Lower lobe of right lung (tissue), 2 donors: ENCODE measurements around the gene ZNF697. TPM values are rescaled to one million over a fixed set of nuclear protein-coding genes. Genes with fewer than 3 reads are reported as not detected.
"Not testable (repeated sequence)": the region's sequence is repeated elsewhere in the genome, so short reads cannot be mapped to it uniquely, and the experiment has no call there.

Experiments used
- ATAC-seq, 2 donors: fragments of 200-7000 bp; cut with Tn5 transposase; one replicate each; pipeline ENCODE4 v1.9.1; 2020 to 2022; ENCODE audit warnings: mild to moderate bottlenecking in 2 of 2, moderate library complexity in 2 of 2
- DNase-seq: peaks from one replicate; pipeline ENCODE4 v3.0.0-alpha.2; 2020
- H3K27ac ChIP-seq: fragments of 200-600 bp; one replicate; pipeline ENCODE4 v1.8.0; 2022
- H3K27me3 ChIP-seq: fragments of 200-600 bp; one replicate; pipeline ENCODE4 v1.8.0; 2022; ENCODE audit warnings: low read depth
- H3K36me3 ChIP-seq: fragments of 200-600 bp; one replicate; pipeline ENCODE4 v1.8.0; 2022; ENCODE audit warnings: mild to moderate bottlenecking
- H3K4me1 ChIP-seq: fragments of 200-600 bp; one replicate; pipeline ENCODE4 v1.8.0; 2022
- H3K4me3 ChIP-seq: fragments of 200-600 bp; one replicate; pipeline ENCODE4 v1.8.0; 2022; ENCODE audit warnings: mild to moderate bottlenecking
- H3K9me3 ChIP-seq: fragments of 200-600 bp; one replicate; pipeline ENCODE4 v1.8.0; 2022
- intact Hi-C: fragments of 100-400 bp; cut with DNase I; formaldehyde crosslinking; loops from one replicate; pipeline ENCODE4 v1.11.0; 2022
- total RNA-seq: library from RNA; stranded (reverse); fragmentation: NEBNext Ultra II Directional; extraction: Animal tissue kit (Norgen Biotek cat#: 25700); gene quantifications from one replicate; pipeline ENCODE4 v1.2.1, GENCODE V29; 2021
- TF ChIP-seq, protein P1 (sequence below): fragments of 200-600 bp; IDR thresholded peaks from one replicate; pipeline ENCODE4 v1.8.0; 2022; ENCODE audit warnings: antibody characterized with exemption, mild to moderate bottlenecking
- donor health status: DM: no; HTN: yes; CAD: no; lungs with severe emphysema.

Gene ZNF697
- total RNA-seq, 1 donor from 2014 or later = 8.7 TPM

DNA sequence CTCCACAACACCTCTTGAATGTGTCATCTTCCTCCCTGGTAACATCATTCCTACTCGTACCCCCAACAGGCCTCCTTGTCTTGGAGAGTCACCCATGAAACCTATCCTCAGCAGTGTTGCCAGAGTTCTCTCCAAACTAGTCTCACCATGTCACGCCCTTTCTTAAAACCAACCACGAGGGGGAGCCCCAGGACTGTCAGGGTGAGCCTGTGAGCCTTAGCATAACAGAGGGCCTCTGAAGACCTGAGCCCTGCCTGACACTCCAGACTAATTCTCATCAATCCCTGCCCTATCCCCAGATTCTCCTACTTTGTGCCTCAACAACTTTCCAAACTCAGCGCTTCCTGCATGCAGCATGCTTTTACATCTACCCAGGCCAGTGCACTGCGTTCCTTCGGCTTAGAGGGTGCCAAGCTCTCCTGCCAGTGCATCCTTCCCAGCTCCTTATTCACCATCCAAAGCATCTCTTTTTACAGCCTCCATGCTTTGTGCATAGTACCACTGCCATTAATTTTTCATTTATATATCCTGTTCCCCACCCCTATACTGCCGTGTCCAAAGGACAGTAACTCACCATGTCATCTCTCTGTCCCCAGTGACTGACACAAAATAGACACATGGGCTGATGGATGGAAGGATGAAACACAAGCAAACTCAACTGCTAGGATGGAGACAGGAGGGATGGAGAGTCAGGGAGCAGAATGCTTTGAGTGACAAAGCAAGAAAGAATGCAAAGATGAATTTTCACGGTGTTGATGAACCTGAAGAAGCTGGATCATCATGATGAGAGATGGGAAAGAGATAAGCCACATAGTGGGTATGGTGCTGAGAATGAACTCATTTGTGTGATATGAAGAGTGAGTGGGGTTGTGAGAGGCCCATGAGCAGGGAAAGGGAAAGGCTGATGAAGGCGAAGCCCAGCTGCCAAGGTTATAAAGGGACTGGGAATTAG, 34.0 kb downstream of the ZNF697 start:
- intact Hi-C loops = no loop called here
- Histone ChIP-seq H3K4me1 (peaks cover 14% of the 10 kb centered on the region), H3K36me3 (no peaks in the 10 kb centered on the region), H3K27ac (no peak overlapping the region), H3K9me3 (no peaks in the 10 kb centered on the region), H3K4me3 (no peak overlapping the region), H3K27me3 (no peaks in the 10 kb centered on the region)
- TF ChIP-seq, protein P1, sequence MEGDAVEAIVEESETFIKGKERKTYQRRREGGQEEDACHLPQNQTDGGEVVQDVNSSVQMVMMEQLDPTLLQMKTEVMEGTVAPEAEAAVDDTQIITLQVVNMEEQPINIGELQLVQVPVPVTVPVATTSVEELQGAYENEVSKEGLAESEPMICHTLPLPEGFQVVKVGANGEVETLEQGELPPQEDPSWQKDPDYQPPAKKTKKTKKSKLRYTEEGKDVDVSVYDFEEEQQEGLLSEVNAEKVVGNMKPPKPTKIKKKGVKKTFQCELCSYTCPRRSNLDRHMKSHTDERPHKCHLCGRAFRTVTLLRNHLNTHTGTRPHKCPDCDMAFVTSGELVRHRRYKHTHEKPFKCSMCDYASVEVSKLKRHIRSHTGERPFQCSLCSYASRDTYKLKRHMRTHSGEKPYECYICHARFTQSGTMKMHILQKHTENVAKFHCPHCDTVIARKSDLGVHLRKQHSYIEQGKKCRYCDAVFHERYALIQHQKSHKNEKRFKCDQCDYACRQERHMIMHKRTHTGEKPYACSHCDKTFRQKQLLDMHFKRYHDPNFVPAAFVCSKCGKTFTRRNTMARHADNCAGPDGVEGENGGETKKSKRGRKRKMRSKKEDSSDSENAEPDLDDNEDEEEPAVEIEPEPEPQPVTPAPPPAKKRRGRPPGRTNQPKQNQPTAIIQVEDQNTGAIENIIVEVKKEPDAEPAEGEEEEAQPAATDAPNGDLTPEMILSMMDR = peak; percentile 74
- DNase-seq = peak; percentile 82
- peak; percentile 89 to 90 for ATAC-seq

DNA sequence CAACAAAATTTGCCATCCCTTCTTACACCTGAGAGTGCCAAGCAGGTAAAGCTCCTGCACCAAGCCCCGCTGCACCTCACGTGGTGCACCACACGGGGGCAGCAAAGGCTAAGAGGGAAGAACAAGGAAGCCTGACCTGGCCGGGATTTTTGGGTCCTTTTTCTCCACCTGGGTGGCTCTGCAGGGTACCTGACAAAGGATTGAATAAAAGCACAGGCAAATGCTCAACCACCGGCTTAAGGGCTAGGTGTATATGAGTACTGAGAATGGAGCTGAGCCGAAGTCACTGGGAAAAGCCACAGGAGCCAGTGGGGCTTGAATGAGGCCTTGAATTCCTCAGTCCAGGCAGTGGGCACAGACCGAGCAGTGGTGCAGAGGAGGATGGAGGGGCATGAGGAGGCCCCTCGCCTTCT, 36.4 kb downstream of the ZNF697 start:
- Histone ChIP-seq H3K27ac (no peak overlapping the region), H3K36me3 (no peaks in the 10 kb centered on the region), H3K4me3 (no peak overlapping the region), H3K4me1 (peaks cover 8% of the 10 kb centered on the region), H3K9me3 (no peaks in the 10 kb centered on the region), H3K27me3 (no peaks in the 10 kb centered on the region)
- ATAC-seq (peak; percentile 77 to 78), DNase-seq (peak; percentile 86)
- TF ChIP-seq, protein P1 = peak; percentile 91
- intact Hi-C loops = no loop called here

DNA sequence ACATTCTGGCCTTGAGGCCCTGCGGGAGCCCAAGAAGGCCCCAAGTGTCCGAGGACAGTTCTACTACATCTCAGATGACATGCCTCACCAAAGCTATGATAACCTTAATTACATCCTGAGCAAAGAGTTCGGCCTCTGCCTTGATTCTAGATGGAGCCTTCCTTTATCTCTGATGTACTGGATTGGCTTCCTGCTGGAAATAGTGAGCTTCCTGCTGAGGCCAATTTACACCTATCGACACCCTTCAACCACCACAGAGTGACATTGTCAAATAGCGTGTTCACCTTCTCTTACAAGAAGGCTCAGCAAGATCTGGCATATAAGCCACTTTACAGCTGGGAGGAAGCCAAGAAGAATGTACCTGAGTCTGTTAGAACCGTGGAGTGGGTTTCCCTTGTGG, 39.2 kb downstream of the ZNF697 start:
- ATAC-seq = not testable (repeated sequence)

DNA sequence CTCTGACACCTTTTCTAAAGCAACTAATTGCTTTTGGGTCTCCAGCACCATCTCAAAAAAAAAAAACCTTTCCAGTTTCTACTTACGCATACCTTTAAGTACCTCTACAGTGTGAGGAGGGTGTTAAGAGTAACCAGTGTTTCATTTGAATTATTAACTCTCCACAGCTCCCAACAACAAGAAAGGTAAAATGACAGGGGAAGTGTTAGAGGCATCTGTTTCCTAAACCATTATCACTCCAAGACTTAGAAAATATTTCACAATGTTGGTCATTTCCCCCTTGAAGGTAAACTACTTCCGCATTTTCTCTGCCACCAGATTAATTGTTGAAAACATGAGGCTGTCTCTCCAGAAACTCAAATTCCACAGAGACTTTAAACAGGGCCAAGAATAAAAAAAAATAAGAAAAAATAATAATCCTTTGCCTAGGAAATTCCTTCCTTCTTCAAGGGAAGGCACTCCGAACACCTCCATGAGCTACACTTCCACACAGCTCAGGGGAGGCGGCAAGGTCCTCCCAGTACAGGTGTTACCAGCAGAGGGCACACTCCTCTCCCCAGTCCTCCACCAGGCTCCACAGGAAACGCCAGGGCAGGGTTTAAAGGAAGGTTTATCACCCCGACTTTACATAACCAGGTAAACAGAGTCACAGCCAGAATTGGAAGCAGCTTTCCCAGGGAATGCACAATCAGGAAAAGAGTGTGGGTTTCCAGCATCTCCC, 40.8 kb downstream of the ZNF697 start:
- peaks cover 22% of the 10 kb centered on the region for H3K4me1 ChIP-seq
- H3K9me3 ChIP-seq, DNase-seq, H3K27ac ChIP-seq, H3K4me3 ChIP-seq, H3K36me3 ChIP-seq, H3K27me3 ChIP-seq, intact Hi-C loops, ATAC-seq: not testable (repeated sequence)

More for the DNA sequence above, 39.2 kb downstream of the ZNF697 start:
- intact Hi-C loops, H3K4me3 ChIP-seq, DNase-seq, H3K27ac ChIP-seq, H3K9me3 ChIP-seq, H3K36me3 ChIP-seq, H3K27me3 ChIP-seq: not testable (repeated sequence)
- peaks cover 15% of the 10 kb centered on the region for H3K4me1 ChIP-seq

DNA sequence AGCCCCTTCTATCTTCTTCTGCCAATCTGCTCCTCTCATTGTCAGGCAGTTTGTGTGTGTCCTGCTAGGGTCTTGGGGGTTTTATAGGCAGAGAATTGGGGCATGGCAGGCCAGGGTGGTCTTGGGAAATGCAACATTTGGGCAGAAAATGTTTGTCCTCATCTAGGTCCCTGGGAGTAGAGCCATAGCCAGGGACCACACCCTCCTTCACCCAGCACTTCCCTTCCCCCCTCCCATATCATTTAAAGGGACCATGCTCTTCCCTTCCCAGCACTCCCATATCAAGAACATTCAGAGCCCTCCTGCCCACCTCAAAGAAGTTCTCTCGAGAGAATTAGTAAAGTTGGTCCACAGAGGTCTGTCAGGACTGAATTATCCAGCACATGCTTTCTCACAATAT, 41.7 kb downstream of the ZNF697 start:
- no peaks in the 10 kb centered on the region for H3K27me3 ChIP-seq
- TF ChIP-seq, protein P1 = no peak
- no peak for DNase-seq
- H3K4me3 ChIP-seq = no peak overlapping the region
- H3K4me1 ChIP-seq = peaks cover 19% of the 10 kb centered on the region
- no peak for ATAC-seq
- no peaks in the 10 kb centered on the region for H3K9me3 ChIP-seq
- intact Hi-C loops = no loop called here
- no peaks in the 10 kb centered on the region for H3K36me3 ChIP-seq
- H3K27ac ChIP-seq = no peak overlapping the region

DNA sequence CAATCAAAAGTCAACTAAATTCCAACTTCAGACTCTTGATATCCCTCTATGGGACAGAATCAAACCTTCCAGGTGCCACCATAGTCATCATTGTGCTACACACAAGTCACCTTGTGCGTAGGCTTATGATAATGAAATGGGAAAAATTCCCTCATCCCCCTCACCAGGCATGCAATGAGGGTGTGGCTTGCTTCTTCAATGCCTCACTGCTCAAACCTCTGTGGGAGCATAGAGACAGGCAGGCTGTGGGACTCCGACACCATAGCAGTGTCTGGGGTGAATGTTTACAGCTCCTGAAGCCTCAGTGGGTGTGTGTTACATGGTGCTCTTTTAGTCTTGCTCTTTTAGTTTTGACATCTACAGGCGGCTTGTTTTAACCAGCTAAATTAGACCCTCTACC, 42.4 kb downstream of the ZNF697 start:
- H3K27ac ChIP-seq = no peak overlapping the region
- intact Hi-C loops = no loop called here
- H3K27me3 ChIP-seq = no peaks in the 10 kb centered on the region
- no peak for ATAC-seq
- TF ChIP-seq, protein P1 = no peak
- H3K36me3 ChIP-seq = no peaks in the 10 kb centered on the region
- H3K4me1 ChIP-seq = peaks cover 22% of the 10 kb centered on the region
- H3K4me3 ChIP-seq = no peak overlapping the region
- H3K9me3 ChIP-seq = no peaks in the 10 kb centered on the region
- DNase-seq = no peak

DNA sequence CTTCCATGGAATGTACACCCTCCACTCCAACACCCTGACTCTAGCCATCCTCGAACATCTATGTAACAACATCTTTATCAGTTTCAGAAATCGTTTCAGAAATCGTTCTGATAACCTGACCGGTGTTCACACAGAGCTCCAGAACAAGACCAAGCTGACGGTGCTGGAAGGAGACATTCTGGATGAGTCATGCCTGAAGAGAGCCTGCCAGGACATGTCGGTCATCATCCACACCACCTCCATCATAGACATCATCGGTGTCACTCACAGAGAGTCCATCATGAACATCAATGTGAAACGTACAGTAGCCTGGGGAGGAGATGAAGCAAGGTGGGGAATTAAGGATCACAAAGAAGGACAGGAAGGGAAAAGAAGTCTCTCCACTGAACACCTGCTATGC, 43.0 kb downstream of the ZNF697 start:
- H3K27ac ChIP-seq, ATAC-seq, intact Hi-C loops, H3K27me3 ChIP-seq, H3K4me3 ChIP-seq, H3K9me3 ChIP-seq, H3K36me3 ChIP-seq, DNase-seq: not testable (repeated sequence)
- H3K4me1 ChIP-seq = peaks cover 25% of the 10 kb centered on the region
